ENCODE measurements around the gene CDH23.
A peak's percentile ranks its signal among the peaks of the same experiment; 100 is the strongest.

Gene CDH23

DNA sequence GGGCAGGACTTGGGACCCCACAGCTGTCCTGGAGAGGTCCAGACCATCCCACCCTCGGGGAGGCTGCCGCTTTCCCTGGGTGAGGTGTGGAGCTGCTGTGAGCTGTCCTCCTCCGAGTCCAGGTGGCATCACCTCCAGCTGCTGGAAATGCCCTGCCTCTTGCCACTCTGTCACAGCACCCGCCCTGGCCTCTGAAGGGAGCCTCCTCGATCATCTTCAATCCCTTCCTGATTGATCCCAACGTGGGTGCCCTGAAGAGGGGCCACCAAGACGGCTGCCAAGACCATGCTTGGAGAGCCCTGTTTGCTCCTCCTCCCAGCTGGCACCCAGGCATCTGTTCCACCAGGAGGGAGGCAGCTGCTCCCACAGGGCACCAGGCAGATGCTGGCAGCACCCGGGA is 318.3 kb downstream of the CDH23 start:
- DNase-seq = no peak

DNA sequence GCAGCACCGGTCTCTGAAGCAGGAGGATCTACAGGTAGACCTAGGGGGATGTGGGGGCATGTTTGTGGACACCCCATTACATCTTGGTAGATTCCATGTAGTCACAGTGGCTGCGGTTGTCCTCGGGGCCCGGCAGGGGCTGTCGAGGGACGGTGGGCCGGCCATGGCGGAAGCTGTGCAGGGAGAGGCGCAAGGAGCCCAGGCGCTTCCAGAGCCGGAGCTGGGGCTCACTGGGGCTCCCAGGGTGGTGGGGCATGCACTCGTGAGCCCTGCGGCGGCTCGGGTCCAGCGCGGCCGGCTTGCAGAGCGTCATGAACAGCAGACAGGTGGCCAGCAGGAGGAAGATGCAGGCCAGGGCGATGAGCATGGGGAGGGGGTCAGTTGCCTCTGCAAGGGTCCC is 319.1 kb downstream of the CDH23 start:
- DNase-seq = no peak

DNA sequence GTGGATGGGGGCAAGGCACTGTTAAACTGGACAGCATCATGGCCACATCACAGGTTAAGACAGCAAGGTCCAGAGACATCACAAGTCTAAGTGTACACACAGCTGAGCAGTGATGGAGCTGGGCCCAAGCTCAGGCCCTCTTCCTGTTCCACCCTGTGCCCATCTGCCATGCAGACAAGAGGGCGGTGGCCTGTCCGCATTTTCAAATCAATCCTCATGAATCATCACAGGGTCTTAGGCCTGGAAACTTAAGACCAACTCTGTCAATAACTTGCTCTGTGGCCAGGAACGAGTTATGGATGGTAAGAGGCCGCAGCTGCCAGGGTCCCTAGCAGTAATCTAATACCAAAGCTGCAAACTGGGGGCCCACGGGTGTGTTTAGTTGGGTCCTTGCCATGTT is 319.7 kb downstream of the CDH23 start:
- no peak for DNase-seq

DNA sequence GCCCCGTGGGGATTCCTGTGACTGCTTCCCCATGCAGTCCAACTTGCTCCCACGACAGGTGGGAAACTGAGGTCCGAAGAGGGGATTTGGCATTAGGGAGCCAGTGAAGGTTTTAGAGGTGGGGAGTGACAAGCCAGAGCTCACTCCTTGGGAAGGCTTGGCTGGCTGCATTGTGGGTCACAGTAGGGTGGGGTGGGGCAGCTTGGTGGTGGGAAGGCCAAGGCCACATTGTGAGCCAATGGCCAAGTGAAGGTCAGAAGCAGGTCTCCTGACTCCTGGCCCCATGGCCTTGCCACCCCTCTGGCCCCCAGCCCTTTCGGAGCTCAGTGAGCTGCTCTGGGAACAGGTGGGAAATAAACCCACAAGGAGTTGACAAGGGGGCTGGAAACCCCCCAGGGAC is 320.3 kb downstream of the CDH23 start:
- no peak for DNase-seq

DNA sequence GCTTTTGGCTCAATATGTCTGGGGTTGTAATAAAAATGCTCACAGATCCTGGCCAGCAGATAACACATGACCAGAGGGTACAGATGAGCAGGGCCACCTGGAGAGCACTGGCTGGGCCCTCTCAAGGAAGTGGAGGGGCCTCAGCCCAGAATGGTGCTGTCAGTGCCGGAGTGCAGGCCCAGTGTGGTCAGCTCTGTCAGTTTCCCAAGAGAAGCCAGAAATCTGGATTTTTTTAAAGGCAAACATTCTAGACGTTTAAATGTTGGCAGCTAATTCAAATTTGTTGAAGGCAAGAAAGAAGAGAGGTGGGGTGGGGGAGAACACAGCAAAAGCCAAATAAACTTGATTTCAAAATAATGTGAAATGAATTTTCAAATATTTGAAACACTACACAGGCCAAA is 320.8 kb downstream of the CDH23 start:
- no peak for DNase-seq

DNA sequence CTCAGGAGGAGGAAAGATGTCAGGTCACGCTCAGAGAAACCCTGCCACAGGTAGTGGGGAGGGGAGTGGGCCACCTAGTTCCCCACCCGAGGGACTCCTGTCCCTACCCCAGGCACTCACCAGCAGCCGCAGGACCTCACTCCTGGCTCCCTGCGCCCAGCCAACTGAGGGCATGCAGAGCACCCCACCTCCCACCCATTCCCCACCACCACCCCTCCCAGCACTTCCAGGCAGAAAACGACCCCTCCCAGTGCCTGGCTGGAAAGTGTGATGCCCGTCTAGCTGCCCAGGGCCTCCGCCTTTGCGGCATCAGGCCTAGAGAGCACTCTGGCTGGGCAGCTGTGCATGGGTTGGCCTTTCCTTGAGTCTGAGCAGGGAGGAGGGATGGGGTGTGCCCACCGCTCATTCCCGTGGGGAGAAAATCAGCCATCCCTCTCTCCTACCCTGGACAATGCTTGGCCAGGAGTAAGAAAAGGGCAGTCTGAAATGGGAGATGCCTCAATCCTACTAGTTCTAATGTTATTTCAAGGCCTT is 321.5 kb downstream of the CDH23 start:
- DNase-seq = no peak

DNA sequence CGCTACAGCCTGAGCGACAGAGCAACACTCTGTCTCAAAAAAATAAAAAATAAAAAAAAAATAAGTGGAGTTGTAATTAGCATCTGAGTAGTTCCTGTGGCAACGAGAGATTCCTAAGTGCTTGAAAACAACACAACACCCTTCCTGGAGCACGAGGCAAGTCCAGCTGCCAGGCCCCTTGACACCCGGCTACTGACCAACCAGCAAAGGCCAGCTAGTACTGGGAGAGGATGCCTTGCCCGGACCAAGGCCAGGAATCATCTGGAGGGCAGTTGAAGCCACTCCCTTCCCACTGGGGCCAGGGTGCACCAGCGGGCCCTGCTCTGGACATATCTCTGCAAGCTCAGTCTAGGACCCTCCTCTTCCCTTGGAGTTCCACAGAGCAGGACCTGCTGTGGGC is 322.3 kb downstream of the CDH23 start:
- no peak for DNase-seq

DNA sequence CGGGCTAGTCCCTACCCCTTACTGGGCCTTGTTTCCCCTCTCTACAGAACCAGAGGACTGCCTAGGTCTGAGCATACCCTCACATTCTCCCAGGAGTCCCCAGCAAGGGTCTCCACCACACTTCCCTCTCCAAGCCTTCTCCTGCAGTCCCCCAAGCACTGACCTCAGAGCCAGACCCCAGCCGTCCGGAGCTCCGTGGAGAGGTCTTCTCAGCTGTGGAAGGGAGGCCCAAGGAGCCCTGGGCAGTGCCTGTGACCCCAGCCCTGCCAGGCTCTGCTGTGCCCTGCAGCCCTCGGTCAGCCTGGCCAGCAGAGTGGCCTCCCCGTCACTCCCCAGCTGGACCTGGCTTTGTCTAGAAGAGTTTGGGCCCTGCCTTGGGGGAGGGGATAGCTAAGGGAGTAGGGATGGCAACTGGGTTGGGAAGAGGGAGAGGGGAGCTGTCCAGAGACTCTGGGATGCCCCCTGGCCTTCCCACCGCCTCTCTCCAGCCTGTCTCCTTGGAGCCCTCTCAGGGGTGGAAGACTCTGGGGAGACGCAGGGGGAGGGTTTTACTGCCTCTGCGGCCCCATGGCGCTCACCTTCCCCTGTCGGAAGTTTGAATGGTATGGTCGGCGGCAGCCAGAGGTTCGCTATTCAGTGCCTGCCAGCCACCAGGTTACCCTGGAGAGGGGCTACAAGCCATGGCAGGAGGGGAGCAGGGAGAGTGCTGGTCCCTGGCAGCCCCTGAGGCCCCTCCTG is 322.9 kb downstream of the CDH23 start, which contains the start of gene C10orf105:
Gene C10orf105 (minus strand): TSS at position 315 of the 738 bp plus-strand sequence. CDS start 3,441 bp downstream, outside the sequence.
- no peak for DNase-seq

DNA sequence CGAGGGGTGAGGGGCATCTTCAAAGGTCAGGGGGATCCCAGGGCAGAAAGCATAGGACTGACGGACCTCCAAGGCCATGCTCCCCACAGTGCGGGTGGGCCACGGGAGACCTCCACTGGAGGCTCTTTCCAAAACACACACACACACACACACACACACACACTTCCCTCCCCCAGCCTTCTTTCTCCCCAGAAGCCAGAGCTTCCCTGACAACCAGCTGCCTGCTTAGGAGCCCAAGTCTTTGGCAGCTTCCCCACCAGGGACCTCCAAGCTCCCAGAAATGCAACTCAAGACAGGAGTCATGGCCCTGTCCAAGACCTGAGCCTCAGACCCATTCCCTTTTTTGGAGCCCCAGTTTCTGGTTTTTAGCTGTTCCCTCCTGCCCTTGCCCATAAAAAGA is 323.6 kb downstream of the CDH23 start:
- DNase-seq = no peak

DNA sequence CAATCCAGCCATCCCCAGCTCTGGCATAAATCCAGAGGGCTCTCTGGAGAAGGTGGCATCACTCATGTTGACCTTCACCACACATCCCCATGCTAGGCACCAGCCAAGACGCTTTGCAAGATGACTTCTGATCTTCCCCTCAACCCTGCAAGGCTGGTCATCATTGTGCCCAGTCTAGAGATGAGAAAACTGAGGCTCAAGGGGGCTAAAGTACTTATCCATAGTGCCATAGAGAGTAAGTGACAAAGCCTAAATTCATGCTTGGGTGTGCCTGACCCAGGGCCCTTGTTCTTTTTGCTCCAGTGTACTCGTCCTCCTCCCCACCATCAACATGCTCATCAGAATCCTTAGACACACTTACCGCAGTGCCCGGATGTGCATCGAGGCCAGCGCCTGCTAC is 324.6 kb downstream of the CDH23 start:
- DNase-seq = no peak

DNA sequence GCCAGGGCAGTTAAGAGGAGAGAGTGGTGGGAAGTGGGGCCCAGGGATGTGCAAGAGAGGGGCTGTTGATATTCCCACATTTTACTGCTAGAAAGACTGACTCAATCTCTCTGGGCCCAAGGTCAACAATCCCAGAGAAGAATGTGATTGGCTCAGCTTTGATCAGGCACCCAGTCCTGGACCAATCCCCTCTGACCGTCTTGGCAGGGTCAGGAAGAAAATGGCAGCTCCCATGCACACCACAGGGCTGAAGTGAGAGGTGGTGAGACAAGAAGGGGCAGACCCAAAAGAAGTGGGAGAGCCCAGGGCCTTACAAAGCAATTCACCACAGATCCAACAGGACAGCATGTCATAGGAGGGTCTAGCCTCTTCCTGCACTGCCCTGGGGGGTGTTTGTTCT is 326.1 kb downstream of the CDH23 start:
- DNase-seq = no peak

DNA sequence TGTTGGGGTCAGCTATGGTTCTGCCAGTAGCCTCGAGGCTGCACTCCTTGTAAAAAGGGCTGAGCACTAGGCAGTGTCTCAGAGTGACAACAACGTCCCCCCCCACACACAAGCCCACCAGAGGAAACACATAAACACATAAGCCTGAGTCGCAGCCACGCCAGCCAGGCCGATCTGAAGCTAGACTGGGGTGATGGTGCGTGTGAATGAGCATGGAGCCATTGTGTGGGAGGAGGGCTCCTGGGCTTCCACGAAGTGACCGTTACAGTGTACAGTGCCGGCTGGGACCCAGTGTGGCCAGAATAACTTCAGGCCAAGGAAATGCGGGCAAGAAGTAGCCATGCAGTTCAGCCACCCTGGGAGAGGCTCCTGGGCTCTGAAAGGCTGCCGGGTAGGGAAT is 326.6 kb downstream of the CDH23 start:
- no peak for DNase-seq

DNA sequence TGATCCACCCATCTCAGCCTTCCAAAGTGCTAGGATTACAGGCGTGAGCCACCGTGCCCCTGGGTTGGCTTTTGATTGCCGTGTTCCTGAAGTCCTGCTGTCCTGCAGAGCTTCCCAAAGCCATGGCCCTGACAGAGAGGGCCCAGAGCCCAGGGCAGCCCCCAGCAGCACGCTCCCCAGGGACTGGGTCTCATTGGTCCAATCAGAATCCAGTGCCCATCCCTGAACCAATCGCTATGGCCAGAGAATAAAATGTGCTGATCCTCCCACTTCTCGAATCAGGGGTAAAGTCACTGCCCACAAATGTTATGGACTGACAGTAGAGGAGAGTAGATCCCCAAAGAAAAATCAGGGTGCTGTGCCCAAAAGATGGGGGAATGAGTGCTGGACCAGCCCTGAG is 327.8 kb downstream of the CDH23 start:
- no peak for DNase-seq

DNA sequence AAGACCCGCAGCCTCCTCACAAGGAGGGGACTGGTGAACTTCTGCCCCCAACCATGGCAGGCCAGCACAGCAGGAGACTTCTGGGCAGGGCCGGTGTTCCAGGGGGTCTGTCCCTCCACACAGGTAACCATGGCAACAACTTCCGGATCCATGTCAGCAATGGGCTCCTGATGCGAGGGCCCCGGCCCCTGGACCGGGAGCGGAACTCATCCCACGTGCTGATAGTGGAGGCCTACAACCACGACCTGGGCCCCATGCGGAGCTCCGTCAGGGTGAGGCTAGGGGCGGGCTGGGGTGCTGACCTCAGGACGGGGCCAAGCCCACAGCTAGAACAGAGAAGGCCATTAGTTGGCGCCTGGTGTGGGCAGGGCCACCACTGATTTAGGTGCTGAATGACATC is 328.5 kb downstream of the CDH23 start:
- no peak for DNase-seq

DNA sequence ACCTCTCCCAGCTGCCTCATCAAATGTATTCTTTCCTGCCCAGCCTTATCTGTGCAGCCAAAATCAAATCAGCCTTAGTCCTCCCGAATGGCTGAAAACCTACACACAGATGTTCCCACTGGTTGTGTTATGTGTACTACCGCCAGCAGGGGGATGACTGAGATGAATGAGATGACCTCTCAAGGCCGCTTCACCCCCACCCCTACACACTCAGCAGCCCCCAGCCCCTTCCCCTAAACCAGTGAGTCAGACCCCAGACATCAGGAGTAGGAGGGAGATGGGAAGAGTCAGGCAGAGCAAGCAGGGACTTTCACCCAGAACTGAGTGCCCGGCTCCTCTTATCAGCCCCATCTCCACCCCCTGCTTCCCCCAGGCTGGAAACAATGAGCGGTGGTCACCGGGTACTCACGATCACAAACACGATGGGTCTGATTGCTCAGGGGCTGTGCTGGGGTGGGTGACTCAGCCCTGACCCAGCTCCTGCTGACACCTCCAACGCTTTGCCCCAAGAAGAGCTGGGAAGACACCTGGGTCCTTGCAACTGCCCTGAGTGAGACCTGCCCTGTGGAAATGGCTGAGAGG is 329.4 kb downstream of the CDH23 start:
- DNase-seq = peak; percentile 58

DNA sequence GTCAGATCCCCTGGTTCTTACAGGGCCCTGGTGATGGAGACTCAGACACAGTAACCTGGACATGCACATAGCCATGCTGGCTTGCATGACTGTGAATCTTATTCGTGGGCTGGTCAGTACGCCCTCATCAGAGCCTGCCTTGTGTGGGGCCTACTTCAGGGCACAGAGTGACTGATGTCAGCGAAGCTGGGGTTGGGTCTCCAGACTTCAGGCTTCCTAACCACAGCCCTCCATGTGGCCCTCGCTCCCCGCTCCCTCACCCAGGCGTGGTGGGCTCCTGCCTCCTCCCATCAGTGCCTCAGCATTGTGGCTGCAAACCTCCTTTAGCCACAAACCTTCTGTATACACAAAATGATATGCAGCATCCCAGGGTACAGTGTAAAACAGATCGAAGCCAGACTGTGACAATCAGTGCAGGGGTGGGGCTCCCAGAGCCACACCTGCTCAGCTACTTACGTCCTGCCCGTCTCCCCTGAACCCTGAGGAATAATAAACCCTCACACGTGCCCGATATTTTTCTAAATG is 329.9 kb downstream of the CDH23 start:
- DNase-seq = no peak

DNA sequence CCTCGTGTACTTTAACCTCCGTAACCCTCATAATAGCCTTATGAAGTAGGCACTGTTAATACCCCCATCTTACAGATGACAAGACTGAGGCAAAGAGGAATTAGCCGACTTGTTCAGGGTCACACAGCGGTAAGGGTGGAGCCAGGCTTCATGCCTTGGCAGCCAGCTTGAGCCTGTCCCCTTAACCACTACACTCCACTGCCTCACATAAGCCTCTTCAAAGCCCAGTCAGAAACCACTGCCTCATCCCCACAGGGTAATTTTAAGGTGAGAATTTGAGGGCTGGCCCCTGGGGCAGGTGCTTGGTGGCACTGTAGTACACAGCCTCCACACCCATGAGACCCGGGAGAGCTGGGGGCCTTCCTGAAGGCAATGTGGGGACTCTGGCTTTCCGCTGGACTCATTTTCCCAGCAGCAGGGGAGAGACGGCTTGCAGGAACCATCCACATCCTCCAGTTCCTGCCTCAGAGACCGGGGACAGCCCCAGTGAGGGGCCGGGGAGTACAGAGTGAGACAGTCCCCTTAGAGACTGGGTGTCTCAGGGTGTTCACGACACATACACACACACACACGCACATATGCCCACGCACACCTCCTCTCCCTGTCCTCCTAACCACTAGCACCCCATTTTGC is 330.5 kb downstream of the CDH23 start:
- peak; percentile 51 for DNase-seq

DNA sequence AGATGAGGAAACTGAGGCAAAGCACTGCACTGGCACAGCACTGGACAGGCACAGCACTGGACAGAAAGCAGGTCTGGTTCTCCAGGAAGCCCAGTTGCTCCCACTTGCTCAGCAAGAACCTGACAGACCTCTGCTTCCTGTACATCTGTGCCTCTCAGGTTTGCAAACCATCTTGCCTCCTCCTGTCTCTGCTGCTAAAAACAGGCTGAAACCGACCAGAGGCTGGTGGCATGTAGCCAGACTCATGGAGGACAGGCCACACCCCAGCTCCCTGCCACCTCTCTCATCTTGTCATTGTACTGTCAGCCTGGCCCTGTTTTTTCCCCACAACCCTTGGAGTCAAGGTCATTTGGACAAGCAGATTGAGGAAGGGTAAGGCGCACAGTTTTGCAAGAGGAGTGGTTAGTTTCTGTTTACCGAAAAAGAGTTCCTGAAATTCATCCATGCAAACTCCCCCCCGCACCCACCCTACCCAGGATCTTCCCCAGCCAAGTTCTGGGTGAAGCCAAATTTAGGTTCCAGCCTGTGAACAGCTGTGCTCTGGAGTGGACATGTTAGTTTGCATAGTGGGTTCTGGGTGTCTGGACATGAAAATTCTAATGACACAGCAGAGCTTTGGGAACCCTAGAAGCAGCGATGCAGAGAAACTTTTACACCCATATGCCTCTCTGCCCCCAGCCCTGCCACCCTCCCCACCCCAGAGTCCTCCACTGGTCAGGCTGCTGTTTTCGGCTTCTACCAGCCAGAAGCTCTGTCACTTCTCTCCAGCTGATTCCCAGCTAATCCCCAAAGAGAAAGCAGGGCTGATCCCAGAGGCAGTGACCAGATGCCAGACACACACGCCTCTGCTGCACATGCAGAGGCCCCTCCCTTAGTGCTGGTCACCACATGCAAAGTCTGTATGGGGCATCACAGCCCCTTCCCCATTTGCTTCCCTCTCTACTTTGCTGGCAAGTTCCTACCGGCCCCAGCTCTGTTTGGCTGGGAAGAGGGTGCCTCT is 331.3 kb downstream of the CDH23 start:
- peak; percentile 74 for DNase-seq

DNA sequence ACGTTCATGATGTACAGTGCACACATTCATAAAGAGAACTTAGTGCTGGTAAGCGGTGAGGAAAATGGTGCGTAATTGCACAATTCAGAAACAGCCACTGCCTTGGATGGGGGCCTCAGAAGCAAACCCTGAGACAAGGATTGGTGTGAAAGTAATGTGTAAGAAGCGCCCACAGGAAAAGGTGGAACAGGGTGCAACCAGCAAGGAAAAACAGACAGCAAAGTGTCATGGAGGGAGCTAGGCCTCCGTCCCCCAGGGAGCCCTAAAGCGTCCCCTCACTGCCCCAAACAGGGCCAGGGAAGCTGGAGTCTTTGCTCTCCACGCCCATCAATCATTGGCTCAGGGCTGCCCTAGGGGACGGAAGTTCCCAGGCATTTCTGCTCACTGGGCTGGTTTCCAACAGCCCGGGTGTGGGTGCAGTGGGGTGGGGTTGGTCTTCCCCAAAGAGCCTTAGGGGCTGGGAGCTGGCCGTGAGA is 332.5 kb downstream of the CDH23 start:
- no peak for DNase-seq

DNA sequence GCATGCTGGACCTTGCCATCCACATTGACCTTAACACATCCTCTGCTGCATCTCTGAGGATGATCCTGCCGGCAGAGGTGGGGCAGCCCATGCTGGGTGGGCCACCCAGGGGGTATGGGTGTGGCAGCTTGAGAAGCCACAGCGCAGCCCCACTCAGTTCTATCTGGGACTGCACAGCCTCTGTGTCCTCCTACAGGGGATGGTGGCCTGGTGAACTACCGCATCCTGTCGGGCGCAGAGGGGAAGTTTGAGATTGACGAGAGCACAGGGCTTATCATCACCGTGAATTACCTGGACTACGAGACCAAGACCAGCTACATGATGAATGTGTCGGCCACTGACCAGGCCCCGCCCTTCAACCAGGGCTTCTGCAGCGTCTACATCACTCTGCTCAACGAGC is 335.1 kb downstream of the CDH23 start:
- no peak for DNase-seq

DNA sequence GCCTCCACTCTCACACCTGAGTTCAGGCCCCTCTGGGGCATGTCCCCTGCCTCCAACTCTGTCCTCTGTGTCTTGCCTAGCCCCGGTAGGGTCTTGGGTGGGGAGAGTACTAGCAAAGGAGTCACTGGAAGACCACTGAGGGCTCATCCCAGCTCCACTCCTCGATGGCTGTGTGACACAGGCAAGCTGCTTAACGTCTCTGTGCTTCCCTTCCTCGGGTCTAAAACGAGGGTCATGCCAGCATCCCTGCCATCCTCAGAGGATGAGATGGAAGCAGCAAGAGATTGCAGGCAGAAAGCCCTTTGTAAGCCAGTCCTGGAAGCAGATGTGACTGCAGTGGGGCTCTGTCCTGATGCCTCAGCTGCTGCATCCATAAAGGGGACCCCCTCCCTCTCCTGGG is 338.1 kb downstream of the CDH23 start:
- no peak for DNase-seq
